Naive B cell (primary cell): ENCODE measurements around the gene VWA8. TPM values are rescaled to one million over a fixed set of nuclear protein-coding genes. Genes with fewer than 3 reads are reported as not detected.
A peak's percentile ranks its signal among the peaks of the same experiment; 100 is the strongest.

Source experiments
- ATAC-seq, 2 donors: fragments of 150-1000 bp; cut with Tn5 transposase; 2 replicates each; pipeline ENCODE4 v1.10.0; 2021; ENCODE audit warnings: low read depth in 2 of 2, mild to moderate bottlenecking in 2 of 2, moderate library complexity in 2 of 2
- DNase-seq: peaks from one replicate; pipeline ENCODE4 v3.0.0; 2022
- H3K27ac Mint-ChIP-seq, 6 donors: one replicate each; pipeline ENCODE4 v1.8.0; 2020 to 2022; ENCODE audit warnings: mild to moderate bottlenecking in 6 of 6, mixed read lengths in 6 of 6, moderate library complexity in 5 of 6, inconsistent platforms in 2 of 6
- H3K27me3 Mint-ChIP-seq, 3 donors: one replicate each; pipeline ENCODE4 v1.8.0; 2021 to 2022; ENCODE audit warnings: mixed read lengths in 3 of 3, mild to moderate bottlenecking in 1 of 3
- H3K36me3 Mint-ChIP-seq, 2 donors: one replicate each; pipeline ENCODE4 v1.8.0; 2020 to 2022; ENCODE audit warnings: mixed read lengths in 2 of 2, inconsistent platforms in 1 of 2, mild to moderate bottlenecking in 1 of 2
- H3K4me1 Mint-ChIP-seq, 3 donors: one replicate each; pipeline ENCODE4 v1.8.0; 2020 to 2022; ENCODE audit warnings: mixed read lengths in 3 of 3, inconsistent platforms in 1 of 3, mild to moderate bottlenecking in 1 of 3, moderate library complexity in 1 of 3
- H3K4me3 Mint-ChIP-seq, 8 donors: one replicate each; pipeline ENCODE4 v1.8.0; 2020 to 2022; ENCODE audit warnings: mild to moderate bottlenecking in 8 of 8, mixed read lengths in 8 of 8, moderate library complexity in 8 of 8, inconsistent platforms in 2 of 8
- H3K9me3 Mint-ChIP-seq, 7 donors: one replicate each; pipeline ENCODE4 v1.8.0; 2020 to 2022; ENCODE audit warnings: mixed read lengths in 7 of 7, mild to moderate bottlenecking in 5 of 7, inconsistent platforms in 2 of 7, moderate library complexity in 1 of 7
- polyA plus RNA-seq, 6 donors: library from polyadenylated mRNA; unstranded; fragments of 300-500 nt; fragmentation: Illumina TruSeq; gene quantifications; one replicate each; pipeline ENCODE4 v1.2.3, GENCODE V29; 2021; ENCODE audit warnings: low read depth in 6 of 6

VWA8 gene
- polyA plus RNA-seq, 6 donors from 2014 or later: 0.91 to 6.2 (median 3.5) TPM

GRCh38 chr13:41691274-41691673 is 269.6 kb downstream of the VWA8 start:
- ATAC-seq (no peak), DNase-seq (no peak)
- no peak overlapping the region for H3K27ac Mint-ChIP-seq
- H3K27me3 Mint-ChIP-seq: no peaks in the 10 kb centered on the region
- H3K4me3 Mint-ChIP-seq: no peak overlapping the region
- H3K36me3 Mint-ChIP-seq: peaks cover 19 to 43% of the 10 kb centered on the region in 2 donors
- H3K9me3 Mint-ChIP-seq: no peaks in the 10 kb centered on the region
- peaks cover 8 to 12% (median 12%) of the 10 kb centered on the region in 3 donors for H3K4me1 Mint-ChIP-seq

- Mint-ChIP-seq H3K9me3 (no peaks in the 10 kb centered on the region), H3K27ac (no peak overlapping the region), H3K4me1 (no peaks in the 10 kb centered on the region), H3K4me3 (no peak overlapping the region), H3K27me3 (no peaks in the 10 kb centered on the region), H3K36me3 (peaks cover 42 to 45% of the 10 kb centered on the region in 2 donors)
- ATAC-seq (no peak), DNase-seq (no peak)
These were observed 278.1 kb downstream of the VWA8 start for GRCh38 chr13:41682766-41683165.

GRCh38 chr13:41682001-41682400 is 278.9 kb downstream of the VWA8 start:
- Mint-ChIP-seq H3K27ac (no peak overlapping the region), H3K27me3 (peaks cover 0 to 3% (median 0%) of the 10 kb centered on the region in 3 donors), H3K4me3 (no peak overlapping the region), H3K9me3 (no peaks in the 10 kb centered on the region), H3K36me3 (peaks cover 42 to 47% of the 10 kb centered on the region in 2 donors), H3K4me1 (no peaks in the 10 kb centered on the region)
- ATAC-seq (no peak), DNase-seq (no peak)

GRCh38 chr13:41681587-41681986 is 279.3 kb downstream of the VWA8 start:
- DNase-seq (no peak), ATAC-seq (no peak)
- H3K27ac Mint-ChIP-seq: no peak overlapping the region
- no peak overlapping the region for H3K4me3 Mint-ChIP-seq
- no peaks in the 10 kb centered on the region for H3K9me3 Mint-ChIP-seq
- H3K27me3 Mint-ChIP-seq: peaks cover 0 to 4% (median 0%) of the 10 kb centered on the region in 3 donors
- H3K36me3 Mint-ChIP-seq: peaks cover 38 to 47% of the 10 kb centered on the region in 2 donors
- no peaks in the 10 kb centered on the region for H3K4me1 Mint-ChIP-seq

- no peak overlapping the region for H3K4me3 Mint-ChIP-seq
- H3K27me3 Mint-ChIP-seq: peaks cover 0 to 4% (median 0%) of the 10 kb centered on the region in 3 donors
- no peaks in the 10 kb centered on the region for H3K9me3 Mint-ChIP-seq
- no peak for ATAC-seq
- H3K4me1 Mint-ChIP-seq: no peaks in the 10 kb centered on the region
- no peak overlapping the region for H3K27ac Mint-ChIP-seq
- H3K36me3 Mint-ChIP-seq: peaks cover 35 to 42% of the 10 kb centered on the region in 2 donors
- DNase-seq: no peak
These were observed 280.0 kb downstream of the VWA8 start for GRCh38 chr13:41680900-41681299.

- no peaks in the 10 kb centered on the region for H3K9me3 Mint-ChIP-seq
- H3K27ac Mint-ChIP-seq: no peak overlapping the region
- DNase-seq (no peak), ATAC-seq (no peak)
- H3K27me3 Mint-ChIP-seq: peaks cover 0 to 4% (median 0%) of the 10 kb centered on the region in 3 donors
- H3K4me1 Mint-ChIP-seq: no peaks in the 10 kb centered on the region
- H3K36me3 Mint-ChIP-seq: peaks cover 27 to 42% of the 10 kb centered on the region in 2 donors
- no peak overlapping the region for H3K4me3 Mint-ChIP-seq
These were observed 282.1 kb downstream of the VWA8 start for GRCh38 chr13:41678848-41679247.

GRCh38 chr13:41678249-41678648 is 282.7 kb downstream of the VWA8 start:
- H3K9me3 Mint-ChIP-seq: no peaks in the 10 kb centered on the region
- no peak overlapping the region for H3K27ac Mint-ChIP-seq
- H3K4me1 Mint-ChIP-seq: no peaks in the 10 kb centered on the region
- peaks cover 0 to 4% (median 0%) of the 10 kb centered on the region in 3 donors for H3K27me3 Mint-ChIP-seq
- H3K36me3 Mint-ChIP-seq: peaks cover 21 to 36% of the 10 kb centered on the region in 2 donors
- DNase-seq (no peak), ATAC-seq (no peak)
- H3K4me3 Mint-ChIP-seq: no peak overlapping the region

- Mint-ChIP-seq H3K36me3 (peaks cover 0 to 19% of the 10 kb centered on the region in 2 donors), H3K9me3 (no peaks in the 10 kb centered on the region), H3K4me1 (no peaks in the 10 kb centered on the region), H3K27ac (no peak overlapping the region), H3K27me3 (peaks cover 0 to 4% (median 0%) of the 10 kb centered on the region in 3 donors), H3K4me3 (no peak overlapping the region)
- no peak for DNase-seq
- no peak for ATAC-seq
These were observed 285.6 kb downstream of the VWA8 start for GRCh38 chr13:41675306-41675705.

GRCh38 chr13:41674246-41674645 is 286.7 kb downstream of the VWA8 start:
- Mint-ChIP-seq H3K27me3 (peaks cover 0 to 4% (median 0%) of the 10 kb centered on the region in 3 donors), H3K27ac (no peak overlapping the region), H3K4me3 (no peak overlapping the region), H3K36me3 (peaks cover 0 to 19% of the 10 kb centered on the region in 2 donors), H3K9me3 (no peaks in the 10 kb centered on the region), H3K4me1 (no peaks in the 10 kb centered on the region)
- DNase-seq: no peak
- no peak for ATAC-seq

- Mint-ChIP-seq H3K4me3 (no peak overlapping the region), H3K36me3 (peaks cover 0 to 19% of the 10 kb centered on the region in 2 donors), H3K4me1 (no peaks in the 10 kb centered on the region), H3K9me3 (no peaks in the 10 kb centered on the region), H3K27me3 (peaks cover 0 to 4% (median 0%) of the 10 kb centered on the region in 3 donors), H3K27ac (no peak overlapping the region)
- DNase-seq (no peak), ATAC-seq (no peak)
These were observed 287.3 kb downstream of the VWA8 start for GRCh38 chr13:41673640-41674039.

- Mint-ChIP-seq H3K4me1 (no peaks in the 10 kb centered on the region), H3K4me3 (no peak overlapping the region), H3K27ac (no peak overlapping the region), H3K27me3 (peaks cover 0 to 13% (median 0%) of the 10 kb centered on the region in 3 donors), H3K36me3 (peaks cover 0 to 23% of the 10 kb centered on the region in 2 donors), H3K9me3 (no peaks in the 10 kb centered on the region)
- DNase-seq (no peak), ATAC-seq (no peak)
These were observed 290.0 kb downstream of the VWA8 start for GRCh38 chr13:41670873-41671443.

- Mint-ChIP-seq H3K4me3 (no peak overlapping the region), H3K4me1 (no peaks in the 10 kb centered on the region), H3K36me3 (peaks cover 10 to 24% of the 10 kb centered on the region in 2 donors), H3K9me3 (no peaks in the 10 kb centered on the region), H3K27me3 (peaks cover 15 to 20% (median 16%) of the 10 kb centered on the region in 3 donors), H3K27ac (no peak overlapping the region)
- ATAC-seq (peak; percentile 62 to 81), DNase-seq (peak; percentile 43)
These were observed 292.7 kb downstream of the VWA8 start for GRCh38 chr13:41668130-41668757.

- Mint-ChIP-seq H3K27me3 (peaks cover 17 to 22% (median 17%) of the 10 kb centered on the region in 3 donors), H3K27ac (no peak overlapping the region), H3K36me3 (peaks cover 10 to 29% of the 10 kb centered on the region in 2 donors), H3K4me3 (no peak overlapping the region), H3K9me3 (no peaks in the 10 kb centered on the region), H3K4me1 (no peaks in the 10 kb centered on the region)
- no peak for ATAC-seq
- DNase-seq: no peak
These were observed 294.3 kb downstream of the VWA8 start for GRCh38 chr13:41666644-41667043.

GRCh38 chr13:41660411-41660810 is 300.5 kb downstream of the VWA8 start:
- DNase-seq (no peak), ATAC-seq (no peak)
- Mint-ChIP-seq H3K36me3 (peaks cover 17 to 32% of the 10 kb centered on the region in 2 donors), H3K4me1 (peaks cover 0 to 2% (median 0%) of the 10 kb centered on the region in 3 donors), H3K4me3 (no peak overlapping the region), H3K27ac (no peak overlapping the region), H3K27me3 (peaks cover 24 to 31% (median 25%) of the 10 kb centered on the region in 3 donors), H3K9me3 (no peaks in the 10 kb centered on the region)
